Measurements from ENCODE around the gene ADAR. TPM values are rescaled to one million over a fixed set of nuclear protein-coding genes. Genes with fewer than 3 reads are reported as not detected.

Gene ADAR
- polyA plus RNA-seq, 1 donor (not counting 4 experiments of a cell fraction or from before 2014, with no cell fraction given), result 148 TPM

DNA sequence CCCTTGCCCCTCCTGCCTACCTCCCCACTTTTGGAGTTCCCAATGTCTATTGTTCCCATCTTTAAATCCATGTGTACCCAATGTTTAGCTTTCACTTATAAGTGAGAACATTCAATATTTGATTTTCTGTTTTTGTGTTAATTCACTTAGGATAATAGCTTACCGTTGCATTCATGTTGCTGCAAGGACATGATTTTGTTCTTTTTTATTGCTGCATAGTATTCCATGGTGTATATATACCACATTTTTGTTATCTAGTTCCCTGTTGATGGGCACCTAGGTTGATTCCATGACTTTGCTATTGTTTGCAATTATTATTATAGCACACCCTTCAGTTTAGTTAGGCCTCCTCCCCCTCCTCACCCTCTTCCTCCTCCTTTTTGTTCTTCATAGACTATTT is 33.5 kb upstream of the ADAR start:
- FAIRE-seq, result no peak
- TF ChIP-seq, protein P1, sequence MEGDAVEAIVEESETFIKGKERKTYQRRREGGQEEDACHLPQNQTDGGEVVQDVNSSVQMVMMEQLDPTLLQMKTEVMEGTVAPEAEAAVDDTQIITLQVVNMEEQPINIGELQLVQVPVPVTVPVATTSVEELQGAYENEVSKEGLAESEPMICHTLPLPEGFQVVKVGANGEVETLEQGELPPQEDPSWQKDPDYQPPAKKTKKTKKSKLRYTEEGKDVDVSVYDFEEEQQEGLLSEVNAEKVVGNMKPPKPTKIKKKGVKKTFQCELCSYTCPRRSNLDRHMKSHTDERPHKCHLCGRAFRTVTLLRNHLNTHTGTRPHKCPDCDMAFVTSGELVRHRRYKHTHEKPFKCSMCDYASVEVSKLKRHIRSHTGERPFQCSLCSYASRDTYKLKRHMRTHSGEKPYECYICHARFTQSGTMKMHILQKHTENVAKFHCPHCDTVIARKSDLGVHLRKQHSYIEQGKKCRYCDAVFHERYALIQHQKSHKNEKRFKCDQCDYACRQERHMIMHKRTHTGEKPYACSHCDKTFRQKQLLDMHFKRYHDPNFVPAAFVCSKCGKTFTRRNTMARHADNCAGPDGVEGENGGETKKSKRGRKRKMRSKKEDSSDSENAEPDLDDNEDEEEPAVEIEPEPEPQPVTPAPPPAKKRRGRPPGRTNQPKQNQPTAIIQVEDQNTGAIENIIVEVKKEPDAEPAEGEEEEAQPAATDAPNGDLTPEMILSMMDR (optimal IDR thresholded peaks at IDR 0.05 in 1 of 3, IDR thresholded peaks at IDR 0.05 in 1 of 3, conservative IDR thresholded peaks at IDR 0.05 in 1 of 3; ENCODE audit: extremely low read depth in 1 of 3, insufficient read depth in 2 of 3, low read length in 3 of 3), result no peak
- TF ChIP-seq EZH2 (IDR thresholded peaks at IDR 0.05; ENCODE audit: low read length), result no peak
- H3K4me3 ChIP-seq (ENCODE audit: control insufficient read depth in 2 of 3, extremely low read depth in 1 of 3, insufficient read depth in 2 of 3, low read depth in 1 of 3, low read length in 3 of 3), result no peak overlapping the region

DNA sequence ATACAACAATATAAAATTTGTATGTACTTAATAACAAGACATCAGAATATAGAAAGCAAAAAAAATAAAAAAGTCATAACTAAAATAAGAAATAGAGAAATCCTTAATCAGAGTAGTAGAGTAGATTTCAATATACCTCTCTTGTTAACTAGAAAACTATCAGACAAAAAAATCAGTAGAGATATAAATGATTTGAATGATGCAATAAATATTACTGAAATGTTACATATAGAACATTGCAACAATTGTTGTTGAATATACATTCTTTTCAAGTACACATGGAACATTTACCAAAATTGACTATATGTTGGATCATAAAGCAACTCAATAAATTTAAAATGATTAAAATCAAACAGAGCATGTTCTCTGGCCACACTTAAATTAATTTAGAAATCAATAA is 31.9 kb upstream of the ADAR start:
- FAIRE-seq (no peak), DNase-seq (ENCODE audit: low read depth, low spot score) (no peak)
- no peaks in the 10 kb centered on the region for H3K36me3 ChIP-seq (ENCODE audit: control insufficient read depth in 2 of 2, extremely low read depth in 1 of 2, insufficient read depth in 2 of 2, low read length in 2 of 2)
- H3K9me1 ChIP-seq (ENCODE audit: control insufficient read depth, extremely low read depth, insufficient read depth, low read length), result no peaks in the 10 kb centered on the region
- H2AFZ ChIP-seq (ENCODE audit: control insufficient read depth, low read length), result no peak overlapping the region
- dilution Hi-C loops (cut with MboI; ENCODE audit: extremely low pct_ligation_motif_present, low sequenced_read_pairs), result no loop called here
- no peak overlapping the region for H3K4me2 ChIP-seq (ENCODE audit: control insufficient read depth, extremely low read depth, insufficient read depth, low read depth, low read length)
- H4K20me1 ChIP-seq (ENCODE audit: control insufficient read depth, extremely low read depth, insufficient read depth, low read length), result no peaks in the 10 kb centered on the region
- H3K4me3 ChIP-seq (ENCODE audit: control insufficient read depth in 2 of 3, extremely low read depth in 1 of 3, insufficient read depth in 2 of 3, low read depth in 1 of 3, low read length in 3 of 3), result no peak overlapping the region
- no peak overlapping the region for H3K27ac ChIP-seq (ENCODE audit: control insufficient read depth, insufficient read depth, low read length)
- H3K9me3 ChIP-seq (ENCODE audit: control insufficient read depth, low read depth, low read length), result no peaks in the 10 kb centered on the region
- no peaks in the 10 kb centered on the region for H3K27me3 ChIP-seq (ENCODE audit: control insufficient read depth, extremely low read depth, insufficient read depth, low read length)
- H3K4me1 ChIP-seq (ENCODE audit: control insufficient read depth, extremely low read depth, insufficient read depth, low read length), result no peaks in the 10 kb centered on the region
- TF ChIP-seq, protein P1 (optimal IDR thresholded peaks at IDR 0.05 in 1 of 3, IDR thresholded peaks at IDR 0.05 in 1 of 3, conservative IDR thresholded peaks at IDR 0.05 in 1 of 3; ENCODE audit: extremely low read depth in 1 of 3, insufficient read depth in 2 of 3, low read length in 3 of 3), result no peak
- no peak for TF ChIP-seq EZH2 (IDR thresholded peaks at IDR 0.05; ENCODE audit: low read length)
- no peak overlapping the region for H3K9ac ChIP-seq (ENCODE audit: control insufficient read depth, extremely low read depth, insufficient read depth, low read length)
- no peaks in the 10 kb centered on the region for H3K79me2 ChIP-seq (ENCODE audit: control insufficient read depth, insufficient read depth, low read length)

More for the DNA sequence above, 33.5 kb upstream of the ADAR start:
- H3K4me2 ChIP-seq (ENCODE audit: control insufficient read depth, extremely low read depth, insufficient read depth, low read depth, low read length), result no peak overlapping the region
- H3K36me3 ChIP-seq (ENCODE audit: control insufficient read depth in 2 of 2, extremely low read depth in 1 of 2, insufficient read depth in 2 of 2, low read length in 2 of 2), result no peaks in the 10 kb centered on the region
- no peaks in the 10 kb centered on the region for H3K4me1 ChIP-seq (ENCODE audit: control insufficient read depth, extremely low read depth, insufficient read depth, low read length)
- H4K20me1 ChIP-seq (ENCODE audit: control insufficient read depth, extremely low read depth, insufficient read depth, low read length), result no peaks in the 10 kb centered on the region
- H2AFZ ChIP-seq (ENCODE audit: control insufficient read depth, low read length), result no peak overlapping the region
- H3K27ac ChIP-seq (ENCODE audit: control insufficient read depth, insufficient read depth, low read length), result no peak overlapping the region
- no peak overlapping the region for H3K9ac ChIP-seq (ENCODE audit: control insufficient read depth, extremely low read depth, insufficient read depth, low read length)
- H3K9me1 ChIP-seq (ENCODE audit: control insufficient read depth, extremely low read depth, insufficient read depth, low read length), result no peaks in the 10 kb centered on the region
- H3K27me3 ChIP-seq (ENCODE audit: control insufficient read depth, extremely low read depth, insufficient read depth, low read length), result no peaks in the 10 kb centered on the region
- H3K9me3 ChIP-seq (ENCODE audit: control insufficient read depth, low read depth, low read length), result no peaks in the 10 kb centered on the region
- no peak for DNase-seq (ENCODE audit: low read depth, low spot score)
- H3K79me2 ChIP-seq (ENCODE audit: control insufficient read depth, insufficient read depth, low read length), result no peaks in the 10 kb centered on the region
- dilution Hi-C loops (cut with MboI; ENCODE audit: extremely low pct_ligation_motif_present, low sequenced_read_pairs), result no loop called here
